Measurements from ENCODE around the gene BTBD1.

The BTBD1 gene

DNA sequence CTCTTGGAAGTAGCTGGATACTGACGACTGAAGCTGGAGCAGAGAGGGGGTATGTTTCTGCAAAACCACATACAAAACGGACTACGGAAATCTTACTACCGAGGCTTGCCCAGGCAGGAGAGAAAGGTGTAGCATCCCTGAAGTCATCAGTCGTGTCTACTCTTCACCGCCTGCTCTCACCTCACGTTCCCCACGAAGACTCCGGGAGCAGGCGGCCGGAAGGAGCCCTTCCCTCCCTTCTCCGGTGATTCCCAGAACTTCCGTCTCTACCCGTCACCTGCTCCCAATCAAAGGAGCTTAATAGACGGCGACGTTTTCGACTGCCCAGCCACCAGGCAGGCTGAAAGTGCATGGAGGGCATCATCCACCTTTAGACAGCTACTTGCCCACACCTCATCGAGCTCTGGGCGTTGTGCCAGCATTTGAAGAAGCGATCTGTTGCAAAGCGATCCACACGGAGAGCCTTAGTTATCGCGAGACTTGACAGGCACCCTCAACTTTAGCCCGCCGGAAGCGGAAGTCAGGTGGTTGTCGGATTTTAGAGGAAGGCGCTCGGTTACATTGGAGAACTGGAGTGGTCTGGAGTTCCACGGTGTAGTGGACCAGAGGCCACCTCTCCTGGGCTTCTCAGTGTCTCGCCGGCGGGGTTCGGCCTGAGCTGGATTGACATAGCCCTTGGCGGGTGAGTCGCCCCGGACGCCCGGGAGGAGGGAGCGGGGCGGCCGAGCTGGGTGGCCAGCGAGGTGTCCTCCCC lies 81.2 kb downstream of the BTBD1 start, which contains the start of gene RAMAC:
Gene RAMAC (plus strand): TSS at position 523 of the 754 bp plus-strand sequence. CDS start 2,809 bp downstream, outside the sequence.
- DNase-seq = peak; percentile 99

DNA sequence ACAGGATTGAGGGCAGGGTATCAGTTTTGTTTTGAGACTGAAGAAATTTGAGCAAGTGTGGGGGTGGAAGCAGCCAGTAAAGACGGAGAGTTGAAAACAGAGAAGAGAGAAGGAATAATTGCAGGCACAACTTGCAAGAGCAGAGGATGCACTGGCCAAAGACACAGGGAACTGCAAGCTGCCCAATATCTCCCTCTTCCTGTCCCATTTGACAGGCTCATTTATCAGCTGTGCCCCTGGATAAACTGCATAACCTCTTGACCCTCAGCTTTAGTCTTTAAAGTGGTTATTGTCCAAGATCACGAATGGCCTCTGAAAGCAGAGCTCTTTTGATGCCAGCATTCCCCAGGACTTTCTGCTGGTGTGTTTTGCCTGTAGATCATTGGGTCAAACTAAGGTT lies 86.1 kb downstream of the BTBD1 start:
- no peak for DNase-seq

DNA sequence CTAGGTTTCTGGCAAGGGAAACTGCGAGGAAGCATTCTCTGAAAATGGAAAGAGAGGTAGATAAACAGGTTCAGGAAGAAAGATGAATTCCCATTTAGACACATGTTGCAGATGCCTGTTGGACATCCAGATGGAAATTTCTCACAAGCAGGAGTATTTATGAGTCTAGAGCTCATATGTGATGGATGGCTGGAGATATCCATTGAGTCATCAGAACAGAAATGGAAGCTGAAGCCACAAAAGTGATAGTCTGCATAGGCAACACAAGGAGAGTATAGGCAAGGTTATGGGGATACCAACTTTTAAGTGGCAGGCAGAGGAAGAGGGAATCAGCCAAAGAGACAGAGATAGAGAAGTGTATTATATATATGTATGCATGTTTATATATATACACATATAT lies 87.3 kb downstream of the BTBD1 start:
- DNase-seq = no peak

DNA sequence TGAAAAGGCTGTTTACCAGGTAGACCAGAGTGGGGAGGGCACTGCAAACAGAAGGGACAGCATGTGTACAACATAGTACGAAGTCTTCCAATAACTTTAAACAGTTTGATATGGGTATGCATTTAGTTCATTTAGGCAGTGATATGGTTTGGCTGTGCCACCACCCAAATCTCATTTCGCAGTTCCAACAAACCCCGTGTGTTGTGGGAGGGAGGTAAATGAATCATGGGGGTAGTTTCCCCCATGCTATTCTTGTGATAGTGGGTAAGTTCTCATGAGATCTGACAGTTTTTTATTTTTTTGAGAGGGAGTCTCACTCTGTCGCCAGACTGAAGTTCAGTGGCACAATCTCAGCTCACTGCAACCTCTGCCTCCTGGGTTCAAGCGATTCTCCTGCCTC lies 88.6 kb downstream of the BTBD1 start:
- no peak for DNase-seq

DNA sequence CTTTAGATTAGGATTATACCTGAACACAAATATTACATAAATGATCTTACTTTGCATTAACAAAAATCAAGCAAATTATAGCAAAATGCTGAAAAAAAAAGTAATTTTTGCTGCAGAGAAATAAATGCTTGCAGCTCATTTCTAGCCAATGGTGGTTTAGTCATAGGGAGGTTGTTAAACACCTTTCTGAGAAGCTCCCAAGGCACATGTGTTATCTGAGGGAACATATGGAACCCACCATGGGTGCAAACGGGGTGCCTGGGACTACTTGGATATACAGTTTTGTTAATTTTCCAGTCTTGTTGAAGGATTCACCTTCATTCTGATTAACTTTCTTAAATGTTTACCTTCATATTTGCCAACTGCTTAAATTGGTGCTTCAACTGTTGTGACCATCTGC lies 90.0 kb downstream of the BTBD1 start:
- DNase-seq = no peak

DNA sequence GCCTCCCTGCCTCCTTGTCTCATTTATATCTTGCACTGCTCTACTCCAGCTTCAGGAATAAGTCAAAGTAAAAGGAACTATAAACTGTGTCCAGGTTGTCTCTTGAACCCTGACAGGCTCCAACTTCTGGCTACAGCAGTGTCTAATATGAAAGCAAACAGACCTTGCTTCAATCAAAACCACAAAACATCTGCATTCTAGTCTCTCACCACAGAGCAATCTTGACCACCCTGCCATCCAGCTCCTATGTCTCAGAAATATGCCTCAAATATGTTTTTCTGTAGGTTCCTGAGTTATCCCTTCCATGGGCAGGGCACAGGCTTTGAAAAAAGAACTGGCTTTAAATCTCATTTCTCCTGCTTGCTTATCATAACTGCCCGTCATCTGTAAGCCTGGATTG lies 94.1 kb downstream of the BTBD1 start:
- DNase-seq = no peak

DNA sequence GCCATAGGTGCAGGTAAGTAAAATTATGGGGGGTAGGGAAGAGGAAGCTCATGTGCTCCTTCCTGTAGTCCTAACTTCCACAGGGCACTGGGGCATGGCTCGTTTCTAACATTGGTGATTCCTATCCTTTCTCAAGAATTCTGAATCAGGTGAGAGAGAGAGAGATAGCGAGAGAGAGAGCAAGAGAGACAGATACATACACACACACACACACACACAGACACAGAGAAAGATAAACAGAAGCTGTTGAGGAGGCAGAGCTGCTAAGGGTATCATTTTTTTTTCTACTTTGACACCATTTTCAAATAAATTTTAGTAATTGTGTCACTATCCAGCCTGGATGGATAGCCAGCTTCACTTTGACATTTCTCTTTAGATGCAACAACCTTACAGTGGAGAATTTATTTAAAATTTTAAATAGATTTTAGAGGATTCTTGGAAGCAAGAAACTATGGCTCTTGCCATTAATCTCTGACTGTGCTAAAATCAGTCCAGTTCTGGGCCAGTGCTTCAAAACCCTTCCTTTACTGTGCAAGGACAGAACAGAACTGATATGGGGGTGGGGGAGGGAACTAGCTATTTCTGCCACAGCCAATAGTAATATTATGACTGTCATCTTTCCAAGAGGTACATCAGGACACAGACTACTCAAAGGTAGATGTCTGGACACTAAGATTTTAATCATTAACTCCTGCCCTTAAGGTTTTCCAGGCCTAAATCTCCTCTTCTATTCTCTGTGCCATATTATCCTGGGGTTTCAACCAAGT lies 95.7 kb downstream of the BTBD1 start:
- no peak for DNase-seq

DNA sequence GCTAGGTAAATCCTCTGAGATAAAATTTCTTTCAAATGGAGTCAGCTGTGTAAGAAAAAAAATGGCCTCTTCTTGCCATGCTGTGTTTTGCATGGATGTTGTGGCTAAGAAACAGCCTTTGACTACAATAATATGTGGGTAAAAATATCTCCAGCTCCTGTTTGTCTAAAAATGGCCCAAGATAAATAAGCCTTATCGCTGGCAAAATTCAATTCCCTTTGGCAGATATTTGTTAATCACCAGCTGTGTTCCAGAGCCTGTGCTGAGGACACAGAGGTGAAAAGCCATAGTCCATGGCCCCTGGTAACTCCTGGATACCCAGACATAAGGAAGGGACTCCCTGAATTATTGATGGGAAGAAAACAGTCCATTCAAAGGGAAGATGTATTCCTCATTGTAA lies 96.4 kb downstream of the BTBD1 start:
- peak; percentile 10 for DNase-seq

DNA sequence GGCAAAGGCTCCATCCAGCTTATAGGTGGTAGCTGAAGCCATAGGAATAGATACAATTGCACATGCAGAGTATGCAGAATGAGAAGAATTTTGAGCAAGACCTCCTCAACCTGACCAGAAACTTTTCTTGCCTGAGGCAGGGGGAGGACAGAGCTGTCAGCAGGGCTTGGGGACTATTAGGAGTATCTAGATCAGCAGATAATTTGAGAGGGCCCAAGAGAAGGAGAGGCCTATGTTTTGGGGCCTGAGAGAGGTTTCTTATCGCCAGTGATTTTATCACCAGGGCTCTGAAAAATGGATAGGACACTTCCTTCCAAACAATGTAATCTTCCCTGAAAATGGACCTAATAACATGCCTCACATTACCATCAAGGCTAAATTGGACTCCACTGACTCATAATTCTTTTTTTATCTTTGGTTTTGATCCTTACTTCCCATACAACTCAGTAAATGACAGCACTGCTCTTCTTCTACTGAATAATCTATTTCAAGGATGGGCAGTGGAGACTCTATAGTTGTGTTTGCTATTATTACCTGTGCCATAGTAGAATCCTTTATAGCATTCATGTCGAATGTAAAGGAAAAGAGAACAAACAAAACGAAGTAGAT lies 96.9 kb downstream of the BTBD1 start:
- no peak for DNase-seq

DNA sequence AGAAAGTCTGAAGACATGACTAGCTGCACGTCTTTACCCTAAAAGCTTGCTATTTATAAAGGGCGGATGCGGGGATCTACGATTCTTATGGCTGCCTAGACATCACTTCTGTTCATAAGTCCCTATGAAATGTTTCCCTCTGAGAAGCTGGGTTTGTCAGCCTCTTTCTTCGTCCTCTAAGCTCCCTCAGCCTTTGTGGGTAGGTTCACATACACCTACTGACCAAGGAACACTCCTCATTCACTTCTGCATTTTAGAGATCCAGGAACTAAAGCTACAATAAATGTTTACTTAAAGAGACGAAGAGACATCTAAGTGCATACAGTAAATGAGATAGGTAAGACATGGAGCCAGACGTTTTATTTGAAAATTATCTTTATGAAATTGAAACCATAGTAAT lies 97.7 kb downstream of the BTBD1 start:
- DNase-seq = no peak

DNA sequence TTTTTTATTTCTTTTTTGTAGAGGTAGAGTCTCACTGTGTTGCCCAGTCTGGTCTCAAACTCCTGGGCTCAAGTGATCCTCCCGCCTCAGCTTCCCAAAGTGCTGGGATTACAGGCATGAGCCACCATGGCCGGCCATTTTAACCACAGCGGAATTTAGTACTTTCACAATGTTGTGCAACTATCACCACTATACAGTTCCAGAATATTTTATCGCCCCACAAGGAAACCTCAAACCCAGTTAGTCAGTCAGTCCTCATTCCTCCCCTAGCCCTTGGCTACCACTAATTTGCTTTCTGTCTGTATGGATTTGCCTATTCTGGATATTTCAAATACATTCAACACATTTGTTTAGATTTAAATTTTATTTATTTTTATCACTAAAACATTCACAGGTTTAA lies 99.0 kb downstream of the BTBD1 start:
- DNase-seq = no peak

DNA sequence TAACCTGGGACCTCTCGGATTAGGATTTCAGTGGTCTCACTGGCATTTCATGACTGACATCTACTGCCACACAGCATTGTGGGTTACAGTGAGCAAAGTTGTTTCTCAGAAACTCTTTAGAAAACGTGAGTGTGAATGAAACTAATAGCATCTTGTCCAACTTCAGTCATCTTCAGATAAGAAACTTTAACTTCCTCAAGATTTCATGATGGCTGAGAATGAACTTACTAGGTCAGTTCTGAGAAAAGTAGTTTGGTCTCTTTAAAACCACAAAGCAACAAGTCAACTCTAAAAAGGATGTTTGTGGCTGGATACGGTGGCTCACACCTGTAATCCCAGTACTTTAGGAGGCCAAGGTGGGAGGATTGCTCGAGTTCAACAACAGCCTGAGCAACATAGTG lies 100.4 kb downstream of the BTBD1 start:
- DNase-seq = no peak

All from eye (tissue), 1 donor.